Measurements from ENCODE around the gene CFTR.

DNA sequence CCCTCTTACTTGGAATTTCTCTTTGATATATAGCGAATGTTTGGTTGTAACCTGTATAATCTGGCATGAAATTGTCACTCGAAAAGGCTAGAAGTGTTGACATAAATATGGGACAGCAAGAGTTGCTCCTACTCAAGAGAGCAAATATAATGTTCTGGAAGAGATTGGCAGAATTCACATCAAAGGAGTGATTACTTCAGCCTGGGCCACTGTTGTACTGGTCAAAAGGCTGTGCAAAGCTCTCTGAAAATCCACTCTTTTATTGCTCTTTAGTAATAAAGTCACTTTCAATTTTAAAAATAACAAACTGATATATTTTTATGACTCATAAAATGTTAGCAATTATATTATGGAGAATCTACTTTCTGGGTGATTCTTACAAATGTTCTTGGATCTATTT lies 58.2 kb downstream of the CFTR start:
- TF ChIP-seq, protein P1, sequence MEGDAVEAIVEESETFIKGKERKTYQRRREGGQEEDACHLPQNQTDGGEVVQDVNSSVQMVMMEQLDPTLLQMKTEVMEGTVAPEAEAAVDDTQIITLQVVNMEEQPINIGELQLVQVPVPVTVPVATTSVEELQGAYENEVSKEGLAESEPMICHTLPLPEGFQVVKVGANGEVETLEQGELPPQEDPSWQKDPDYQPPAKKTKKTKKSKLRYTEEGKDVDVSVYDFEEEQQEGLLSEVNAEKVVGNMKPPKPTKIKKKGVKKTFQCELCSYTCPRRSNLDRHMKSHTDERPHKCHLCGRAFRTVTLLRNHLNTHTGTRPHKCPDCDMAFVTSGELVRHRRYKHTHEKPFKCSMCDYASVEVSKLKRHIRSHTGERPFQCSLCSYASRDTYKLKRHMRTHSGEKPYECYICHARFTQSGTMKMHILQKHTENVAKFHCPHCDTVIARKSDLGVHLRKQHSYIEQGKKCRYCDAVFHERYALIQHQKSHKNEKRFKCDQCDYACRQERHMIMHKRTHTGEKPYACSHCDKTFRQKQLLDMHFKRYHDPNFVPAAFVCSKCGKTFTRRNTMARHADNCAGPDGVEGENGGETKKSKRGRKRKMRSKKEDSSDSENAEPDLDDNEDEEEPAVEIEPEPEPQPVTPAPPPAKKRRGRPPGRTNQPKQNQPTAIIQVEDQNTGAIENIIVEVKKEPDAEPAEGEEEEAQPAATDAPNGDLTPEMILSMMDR (IDR thresholded peaks at IDR 0.05): no peak
- TF ChIP-seq EZH2 (IDR thresholded peaks at IDR 0.05) (no peak), EZH2phosphoT487 (IDR thresholded peaks at IDR 0.05) (no peak)

Measured in neural progenitor cell (in vitro differentiated cells).